ENCODE measurements around the gene BSCL2. TPM values are rescaled to one million over a fixed set of nuclear protein-coding genes. Genes with fewer than 3 reads are reported as not detected.

Gene BSCL2
- total and polyA plus RNA-seq, 2 of the 13 experiments (the other 11 are each of a cell fraction or from before 2014, with no cell fraction given), result 19.5 to 21.1 TPM

- peaks cover 28 to 80% of the 10 kb centered on the region in 2 experiments for H3K36me3 ChIP-seq (replicated peaks in 1 of 2; ENCODE audit: control insufficient read depth in 1 of 2, insufficient read depth in 2 of 2, low read length in 2 of 2)
- in situ Hi-C loops (cut with HindIII; ENCODE audit: extremely low pct_ligation_motif_present, low pct_unique_long_range_greater_than_20kb) (no loop called here), intact Hi-C loops (cut with micrococcal nuclease; ENCODE audit: unreplicated experiment) (no loop called here)
- H3K4me1 ChIP-seq (ENCODE audit: insufficient read depth, low read length), result no peaks in the 10 kb centered on the region
- TF ChIP-seq HMG20B (CRISPR knock-in tag; conservative IDR thresholded peaks at IDR 0.05) (no peak), ZNF546 (CRISPR knock-in tag; conservative IDR thresholded peaks at IDR 0.05) (no peak), KLF13 (CRISPR knock-in tag; IDR thresholded peaks at IDR 0.05) (no peak), HMG20A (CRISPR knock-in tag; IDR thresholded peaks at IDR 0.05; ENCODE audit: borderline replicate concordance) (no peak), HOXA5 (CRISPR knock-in tag; IDR thresholded peaks at IDR 0.05) (no peak), MED8 (CRISPR knock-in tag; IDR thresholded peaks at IDR 0.05; ENCODE audit: insufficient replicate concordance) (no peak), NR2F2 (IDR thresholded peaks at IDR 0.05; ENCODE audit: borderline replicate concordance, low read depth) (no peak), HCFC1 (IDR thresholded peaks at IDR 0.05; ENCODE audit: low read depth, low read length) (no peak), ZNF703 (CRISPR knock-in tag; IDR thresholded peaks at IDR 0.05; ENCODE audit: borderline replicate concordance) (no peak), NCOR1 (IDR thresholded peaks at IDR 0.05; ENCODE audit: borderline replicate concordance, low read length) (no peak)
- H3K79me2 ChIP-seq (ENCODE audit: insufficient read depth, low read length), result peaks cover 5% of the 10 kb centered on the region
- H3K4me3 ChIP-seq (replicated peaks in 1 of 3; ENCODE audit: insufficient read depth in 1 of 3, low read depth in 2 of 3, low read length in 3 of 3), result no peak overlapping the region
- H3K27ac ChIP-seq (ENCODE audit: extremely low read length, insufficient read depth, low read length), result no peak overlapping the region
- ChIA-PET POLR2A (no interaction called here), CTCF (ENCODE audit: low intra/inter-chr PET ratio, low total read pairs) (no interaction called here)
- DNase-seq (ENCODE audit: low spot score), result no peak
- H3K9ac ChIP-seq (ENCODE audit: insufficient read depth, low read depth, low read length), result no peak overlapping the region
- no peaks in the 10 kb centered on the region for H3K27me3 ChIP-seq (ENCODE audit: control insufficient read depth in 1 of 2, insufficient read depth in 2 of 2, low read length in 2 of 2)
- no TSS peak for BruUV-seq (replicated peaks)
- H2AFZ ChIP-seq (ENCODE audit: low read length), result no peak overlapping the region
- H3K4me2 ChIP-seq (ENCODE audit: low read depth, low read length), result no peak overlapping the region
- no peak for ATAC-seq
- FAIRE-seq, result no peak
- no peaks in the 10 kb centered on the region; the same call in 1 of the 2 replicates for H4K20me1 ChIP-seq (ENCODE audit: insufficient read depth, low read length)
- 96% methylated on average over 6 of the region's 6 CpGs for WGBS (ENCODE audit: low lambda C conversion rate)
- H3K9me3 ChIP-seq (ENCODE audit: low read length), result no peaks in the 10 kb centered on the region
Measured at GRCh38 chr11:62712276-62712812, 5.1 kb upstream of the BSCL2 start.

GRCh38 chr11:62710001-62710345, 2.7 kb upstream of the BSCL2 start:
- 98% methylated on average over 7 of the region's 7 CpGs for WGBS (ENCODE audit: low lambda C conversion rate)
- peaks cover 16% of the 10 kb centered on the region for H3K4me1 ChIP-seq (ENCODE audit: insufficient read depth, low read length)
- no peaks in the 10 kb centered on the region for H3K9me3 ChIP-seq (ENCODE audit: low read length)
- no peak overlapping the region for H3K4me3 ChIP-seq (replicated peaks in 1 of 3; ENCODE audit: insufficient read depth in 1 of 3, low read depth in 2 of 3, low read length in 3 of 3)
- intact Hi-C loops (cut with micrococcal nuclease; ENCODE audit: unreplicated experiment) (no loop called here), in situ Hi-C loops (cut with HindIII; ENCODE audit: extremely low pct_ligation_motif_present, low pct_unique_long_range_greater_than_20kb) (no loop called here)
- TF ChIP-seq KDM1A (CRISPR knock-in tag; IDR thresholded peaks at IDR 0.05) (no peak), AKAP8 (CRISPR knock-in tag; IDR thresholded peaks at IDR 0.05) (no peak), PHB2 (IDR thresholded peaks at IDR 0.05; ENCODE audit: partially characterized antibody) (no peak), ZNF792 (CRISPR knock-in tag; IDR thresholded peaks at IDR 0.05) (no peak), ZNF282 (IDR thresholded peaks at IDR 0.05; ENCODE audit: partially characterized antibody) (no peak)
- TF ChIP-seq, protein P1, sequence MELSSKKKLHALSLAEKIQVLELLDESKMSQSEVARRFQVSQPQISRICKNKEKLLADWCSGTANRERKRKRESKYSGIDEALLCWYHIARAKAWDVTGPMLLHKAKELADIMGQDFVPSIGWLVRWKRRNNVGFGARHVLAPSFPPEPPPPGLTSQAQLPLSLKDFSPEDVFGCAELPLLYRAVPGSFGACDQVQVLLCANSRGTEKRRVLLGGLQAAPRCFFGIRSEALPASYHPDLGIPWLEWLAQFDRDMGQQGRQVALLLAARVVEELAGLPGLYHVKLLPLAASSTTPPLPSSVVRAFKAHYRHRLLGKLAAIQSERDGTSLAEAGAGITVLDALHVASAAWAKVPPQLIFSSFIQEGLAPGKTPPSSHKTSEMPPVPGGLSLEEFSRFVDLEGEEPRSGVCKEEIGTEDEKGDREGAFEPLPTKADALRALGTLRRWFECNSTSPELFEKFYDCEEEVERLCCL (CRISPR knock-in tag; IDR thresholded peaks at IDR 0.05; ENCODE audit: borderline replicate concordance), result no peak
- H3K4me2 ChIP-seq (ENCODE audit: low read depth, low read length), result no peak overlapping the region
- peaks cover 6% of the 10 kb centered on the region; the same call in 1 of the 2 replicates for H4K20me1 ChIP-seq (ENCODE audit: insufficient read depth, low read length)
- DNase-seq (ENCODE audit: low spot score) (no peak), FAIRE-seq (no peak), ATAC-seq (no peak)
- H3K9ac ChIP-seq (ENCODE audit: insufficient read depth, low read depth, low read length), result no peak overlapping the region
- ChIA-PET POLR2A (no interaction called here), CTCF (ENCODE audit: low intra/inter-chr PET ratio, low total read pairs) (no interaction called here)
- H3K27me3 ChIP-seq (ENCODE audit: control insufficient read depth in 1 of 2, insufficient read depth in 2 of 2, low read length in 2 of 2), result no peaks in the 10 kb centered on the region
- H3K27ac ChIP-seq (ENCODE audit: extremely low read length, insufficient read depth, low read length), result no peak overlapping the region
- no peaks in the 10 kb centered on the region for H3K79me2 ChIP-seq (ENCODE audit: insufficient read depth, low read length)
- no peak overlapping the region for H2AFZ ChIP-seq (ENCODE audit: low read length)
- no TSS peak for BruUV-seq (replicated peaks)
- H3K36me3 ChIP-seq (replicated peaks in 1 of 2; ENCODE audit: control insufficient read depth in 1 of 2, insufficient read depth in 2 of 2, low read length in 2 of 2), result peaks cover 14 to 57% of the 10 kb centered on the region in 2 experiments

Measured in HepG2 (cell line).